Gastrocnemius medialis (tissue), 4 donors: Measurements from ENCODE around the gene ZNF79.

Experiments used
- CTCF ChIP-seq, 5 experiments: fragments of 450-650 bp in 3 of 5; fragments of 200-600 bp in 2 of 5; sonication (generic) in 2 of 5; IDR thresholded peaks in 4 of 5; conservative IDR thresholded peaks in 1 of 5; 1 replicate in 4 of 5; 2 replicates in 1 of 5; pipeline ENCODE4 v1.5.1; 2016 to 2019; ENCODE audit warnings: antibody characterized with exemption in 5 of 5, mild to moderate bottlenecking in 3 of 5, moderate library complexity in 3 of 5
- POLR2A ChIP-seq, 2 donors: fragments of 450-650 bp; IDR thresholded peaks; one replicate each; pipeline ENCODE4 v1.6.1; 2017; ENCODE audit warnings: antibody characterized with exemption in 2 of 2, mild to moderate bottlenecking in 2 of 2, moderate library complexity in 2 of 2

GRCh38 chr9:127473932-127474331, 49.8 kb downstream of the ZNF79 start:
- TF ChIP-seq CTCF (IDR thresholded peaks at IDR 0.05 in 4 of 5, conservative IDR thresholded peaks at IDR 0.05 in 1 of 5) (no peak), POLR2A (IDR thresholded peaks at IDR 0.05) (no peak)
